Measurements from ENCODE around the gene ASB10.

The ASB10 gene

GRCh38 chr7:151166629-151167196 is 20.3 kb downstream of the ASB10 start:
- DNase-seq, result no peak

GRCh38 chr7:151161757-151162156 is 25.3 kb downstream of the ASB10 start:
- DNase-seq, result no peak

GRCh38 chr7:151157645-151158329 is 29.3 kb downstream of the ASB10 start:
- no peak for DNase-seq

GRCh38 chr7:151152643-151153513 is 34.2 kb downstream of the ASB10 start:
- DNase-seq, result no peak

- DNase-seq, result no peak
These were observed 36.7 kb downstream of the ASB10 start for GRCh38 chr7:151150388-151150787.

GRCh38 chr7:151148319-151149259 is 38.5 kb downstream of the ASB10 start:
- DNase-seq, result no peak

- DNase-seq, result no peak
These were observed 40.3 kb downstream of the ASB10 start for GRCh38 chr7:151146761-151147160.

GRCh38 chr7:151144387-151144786 is 42.7 kb downstream of the ASB10 start:
- DNase-seq, result no peak

GRCh38 chr7:151143261-151144015 is 43.6 kb downstream of the ASB10 start:
- no peak for DNase-seq

GRCh38 chr7:151142686-151143040 is 44.4 kb downstream of the ASB10 start:
- no peak for DNase-seq

- DNase-seq, result no peak
These were observed 45.0 kb downstream of the ASB10 start for GRCh38 chr7:151141855-151142685.

- DNase-seq, result no peak
These were observed 45.7 kb downstream of the ASB10 start for GRCh38 chr7:151141311-151141854.

- DNase-seq, result no peak
These were observed 46.2 kb downstream of the ASB10 start for GRCh38 chr7:151140826-151141225.

GRCh38 chr7:151139791-151140190 is 47.3 kb downstream of the ASB10 start:
- DNase-seq, result no peak

- no peak for DNase-seq
These were observed 47.8 kb downstream of the ASB10 start for GRCh38 chr7:151139071-151139790.

- DNase-seq, result no peak
These were observed 48.7 kb downstream of the ASB10 start for GRCh38 chr7:151138153-151138851.

GRCh38 chr7:151137791-151138152 is 49.3 kb downstream of the ASB10 start:
- no peak for DNase-seq

GRCh38 chr7:151137076-151137675 is 49.9 kb downstream of the ASB10 start:
- DNase-seq, result no peak

Measured in stimulated activated CD4-positive, alpha-beta T cell treated with anti-CD3 and anti-CD28 coated beads, Interleukin-4, amount 100 ng/mL, for 4 hours (primary cell).